Endothelial cell of umbilical vein (primary cell): ENCODE results near the gene NBEAL1. TPM values are rescaled to one million over a fixed set of nuclear protein-coding genes. Genes with fewer than 3 reads are reported as not detected.

Experiments used
- BruUV-seq: library from RNA; stranded (reverse); fragments of 400-500 nt; replicated peaks from 2 replicates; lab custom pipeline; 2021; lab: Mats Ljungman, UMichigan
- CTCF ChIA-PET: fragments of 300-600, 350-600 bp; sonication (Branson Sonifier 250); formaldehyde crosslinking; loops from one replicate; lab custom pipeline; 2021; ENCODE audit warnings: antibody characterized with exemption, inconsistent platforms; lab: Charles Lee
- POLR2A ChIA-PET: fragments of 300-600, 350-600 bp; sonication (Branson Sonifier 250); formaldehyde crosslinking; loops from one replicate; lab custom pipeline; 2021; ENCODE audit warnings: antibody characterized with exemption, inconsistent platforms; lab: Charles Lee
- DNase-seq: peaks from one replicate; pipeline ENCODE4 v3.0.0-alpha.2; 2011; ENCODE audit warnings: low read depth, low spot score
- FAIRE-seq: peaks from 2 replicates; lab custom pipeline; 2011; peaks lifted over from hg19 to GRCh38; lab: Jason Lieb, UNC
- H2AFZ ChIP-seq: 2 replicates; pipeline ENCODE4 v1.6.0; 2012; ENCODE audit warnings: low read depth, low read length, control low read depth, inconsistent platforms
- H3K27ac ChIP-seq: 2 replicates; pipeline ENCODE4 v1.5.1; 2011; ENCODE audit warnings: low read depth, mild to moderate bottlenecking, control low read depth, low read length, moderate library complexity; ENCODE audit not compliant: insufficient read depth
- H3K27me3 ChIP-seq, 2 experiments: 2 replicates each; pipeline versions ENCODE4 v1.6.0 to v1.6.1; 2011; ENCODE audit warnings: low read length in 2 of 2, mixed read lengths in 1 of 2; ENCODE audit not compliant: control insufficient read depth in 2 of 2, insufficient read depth in 2 of 2
- H3K36me3 ChIP-seq, 2 experiments: 2 replicates in 1 of 2; 3 replicates in 1 of 2; pipeline ENCODE4 v1.5.1; 2011; ENCODE audit warnings: low read length in 2 of 2, mild to moderate bottlenecking in 1 of 2, moderate library complexity in 1 of 2; ENCODE audit not compliant: control insufficient read depth in 2 of 2, insufficient read depth in 2 of 2; ENCODE audit errors: extremely low read depth in 1 of 2
- H3K4me1 ChIP-seq: 3 replicates; pipeline ENCODE4 v1.5.1; 2011; ENCODE audit warnings: mild to moderate bottlenecking, low read length; ENCODE audit not compliant: control insufficient read depth, insufficient read depth; ENCODE audit errors: extremely low read depth
- H3K4me2 ChIP-seq: 2 replicates; pipeline ENCODE4 v1.6.1; 2011; ENCODE audit warnings: low read length, control low read depth, mixed read lengths; ENCODE audit not compliant: insufficient read depth
- H3K4me3 ChIP-seq, 3 experiments: fragments of 200-600 bp in 1 of 3; sonication (generic), shearing (Covaris generic) in 1 of 3; replicated peaks in 1 of 3; 2 replicates each; pipeline ENCODE4 v1.5.1; 2011 to 2016; ENCODE audit warnings: control low read depth in 3 of 3, low read length in 3 of 3, mild to moderate bottlenecking in 2 of 3, inconsistent platforms in 1 of 3, low read depth in 1 of 3, moderate library complexity in 1 of 3; ENCODE audit not compliant: insufficient read depth in 1 of 3
- H3K79me2 ChIP-seq: 2 replicates; pipeline ENCODE4 v1.6.0; 2012; ENCODE audit warnings: low read length, inconsistent platforms; ENCODE audit not compliant: control insufficient read depth, insufficient read depth
- H3K9ac ChIP-seq: replicated peaks from 2 replicates; pipeline ENCODE3; 2011; ENCODE audit warnings: low read length, control low read depth; ENCODE audit not compliant: insufficient read depth; ENCODE audit errors: extremely low read depth
- H3K9me1 ChIP-seq: replicated peaks from 3 replicates; pipeline ENCODE4 v1.6.0; 2011; ENCODE audit warnings: mild to moderate bottlenecking, low read length; ENCODE audit not compliant: control insufficient read depth, insufficient read depth; ENCODE audit errors: extremely low read depth
- H3K9me3 ChIP-seq: replicated peaks from 2 replicates; pipeline ENCODE4 v1.5.1; 2012; ENCODE audit warnings: low read length, inconsistent platforms; ENCODE audit not compliant: control insufficient read depth, insufficient read depth
- H4K20me1 ChIP-seq: replicated peaks from 2 replicates; pipeline ENCODE3; 2011; ENCODE audit warnings: mild to moderate bottlenecking, low read length; ENCODE audit not compliant: control insufficient read depth, insufficient read depth; ENCODE audit errors: extremely low read depth
- FOS ChIP-seq: IDR thresholded peaks from 2 replicates; pipeline ENCODE4 v1.6.1; 2011; ENCODE audit warnings: mild to moderate bottlenecking, low read length, moderate library complexity, borderline replicate concordance; ENCODE audit not compliant: insufficient read depth
- GATA2 ChIP-seq: IDR thresholded peaks from 2 replicates; pipeline ENCODE4 v1.7.0; 2011; ENCODE audit warnings: low read depth, mild to moderate bottlenecking, moderate library complexity, mixed read lengths, low read length; ENCODE audit not compliant: insufficient read length, insufficient read depth
- MYC ChIP-seq: IDR thresholded peaks from one replicate; pipeline ENCODE4 v1.6.1; 2011; ENCODE audit warnings: mild to moderate bottlenecking, low read depth, low read length
- POLR2AphosphoS5 ChIP-seq: IDR thresholded peaks from 2 replicates; pipeline ENCODE4 v1.6.1; 2012; ENCODE audit warnings: low read depth, mild to moderate bottlenecking, control low read depth, low read length, moderate library complexity; ENCODE audit not compliant: insufficient read depth
- dilution Hi-C: fragments of 300-500 bp; cut with MboI; formaldehyde crosslinking; loops from one replicate; pipeline ENCODE4 v1.15.0; 2019; ENCODE audit warnings: low sequenced_read_pairs; ENCODE audit not compliant: extremely low pct_ligation_motif_present
- intact Hi-C: fragments of 100-400 bp; cut with micrococcal nuclease; formaldehyde crosslinking; loops from one replicate; pipeline ENCODE4 v1.10.0; 2022
- polyA plus RNA-seq, 4 experiments: library from polyadenylated mRNA; depleted of rRNA in 3 of 4; stranded (reverse) in 3 of 4; unstranded in 1 of 4; fragments of >200 nt; gene quantifications; 2 replicates each; pipeline versions ENCODE4 v1.2.1 to v1.2.3, GENCODE V29; 2011 to 2012; ENCODE audit warnings: missing spikeins in 1 of 4
- total RNA-seq: library from RNA; stranded (reverse); gene quantifications from 2 replicates; pipeline ENCODE4 v1.2.3, GENCODE V29; 2021
- TF ChIP-seq, protein P1 (sequence below), 2 donors: IDR thresholded peaks; 1 replicate in 1 of 2; 2 replicates in 1 of 2; pipeline ENCODE4 v1.5.1; 2011; ENCODE audit warnings: low read length in 2 of 2, mild to moderate bottlenecking in 2 of 2, moderate library complexity in 2 of 2, control low read depth in 1 of 2, inconsistent platforms in 1 of 2, low read depth in 1 of 2; ENCODE audit not compliant: insufficient read depth in 1 of 2; ENCODE audit errors: extremely low read depth in 1 of 2

Gene NBEAL1
- total and polyA plus RNA-seq, 2 donors (not counting 3 experiments of a cell fraction or from before 2014, with no cell fraction given) = 2.1 to 23.3 TPM

DNA sequence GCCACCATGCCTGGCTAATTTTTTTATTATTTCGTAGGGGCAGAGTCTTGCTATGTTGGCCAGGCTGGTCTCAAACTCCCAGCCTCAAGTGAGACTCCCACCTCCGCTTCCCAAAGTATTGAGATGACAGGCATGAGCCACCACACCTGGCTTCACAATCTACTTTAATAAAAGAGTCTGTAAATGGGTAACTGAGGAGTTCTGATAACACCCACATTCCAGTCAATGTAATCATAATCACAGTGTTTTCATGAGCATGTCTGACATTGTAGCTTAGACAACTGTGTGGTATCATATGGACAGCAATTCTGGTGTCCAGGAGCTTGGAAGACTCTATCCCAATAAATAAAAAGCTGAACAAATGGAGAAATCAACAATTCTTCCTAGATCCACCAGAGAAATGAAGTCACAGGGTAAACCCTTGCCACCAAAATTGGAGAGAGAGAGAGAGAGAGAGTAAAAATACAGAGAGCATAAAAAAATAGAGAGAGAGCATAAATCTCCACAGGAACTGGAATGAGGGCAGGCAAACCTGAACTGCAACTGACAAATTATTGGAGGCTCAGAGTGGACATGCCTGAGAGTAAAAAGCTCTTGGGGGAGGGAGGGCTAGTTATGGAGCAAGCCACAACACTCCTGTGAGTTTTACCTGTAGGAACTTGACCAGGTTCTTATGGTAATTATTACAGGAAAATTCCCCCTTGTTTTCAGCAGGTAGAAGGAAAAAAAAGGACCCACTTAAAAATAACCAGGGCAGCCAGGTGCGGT is 12.4 kb upstream of the NBEAL1 start:
- ChIA-PET POLR2A (no interaction called here), CTCF (interaction anchor here (0.9 to 1.9 kb wide), 2 partner anchors 11 to 16 kb away, joined by 3 to 7 read pairs; no protein-coding TSS in a partner anchor)
- Histone ChIP-seq H4K20me1 (no peaks in the 10 kb centered on the region), H3K27me3 (no peaks in the 10 kb centered on the region), H3K4me2 (no peak overlapping the region), H3K79me2 (no peaks in the 10 kb centered on the region), H3K27ac (no peak overlapping the region), H3K9me3 (no peaks in the 10 kb centered on the region), H2AFZ (no peak overlapping the region), H3K36me3 (no peaks in the 10 kb centered on the region), H3K4me3 (no peak overlapping the region), H3K4me1 (no peaks in the 10 kb centered on the region), H3K9ac (no peak overlapping the region), H3K9me1 (no peaks in the 10 kb centered on the region)
- TF ChIP-seq POLR2AphosphoS5 (no peak), MYC (no peak), GATA2 (no peak), FOS (no peak)
- TF ChIP-seq, protein P1, sequence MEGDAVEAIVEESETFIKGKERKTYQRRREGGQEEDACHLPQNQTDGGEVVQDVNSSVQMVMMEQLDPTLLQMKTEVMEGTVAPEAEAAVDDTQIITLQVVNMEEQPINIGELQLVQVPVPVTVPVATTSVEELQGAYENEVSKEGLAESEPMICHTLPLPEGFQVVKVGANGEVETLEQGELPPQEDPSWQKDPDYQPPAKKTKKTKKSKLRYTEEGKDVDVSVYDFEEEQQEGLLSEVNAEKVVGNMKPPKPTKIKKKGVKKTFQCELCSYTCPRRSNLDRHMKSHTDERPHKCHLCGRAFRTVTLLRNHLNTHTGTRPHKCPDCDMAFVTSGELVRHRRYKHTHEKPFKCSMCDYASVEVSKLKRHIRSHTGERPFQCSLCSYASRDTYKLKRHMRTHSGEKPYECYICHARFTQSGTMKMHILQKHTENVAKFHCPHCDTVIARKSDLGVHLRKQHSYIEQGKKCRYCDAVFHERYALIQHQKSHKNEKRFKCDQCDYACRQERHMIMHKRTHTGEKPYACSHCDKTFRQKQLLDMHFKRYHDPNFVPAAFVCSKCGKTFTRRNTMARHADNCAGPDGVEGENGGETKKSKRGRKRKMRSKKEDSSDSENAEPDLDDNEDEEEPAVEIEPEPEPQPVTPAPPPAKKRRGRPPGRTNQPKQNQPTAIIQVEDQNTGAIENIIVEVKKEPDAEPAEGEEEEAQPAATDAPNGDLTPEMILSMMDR (IDR thresholded peaks at IDR 0.05; ENCODE audit: extremely low read depth in 1 of 2, insufficient read depth in 1 of 2, low read depth in 1 of 2, low read length in 2 of 2) = no peak
- BruUV-seq = no TSS peak
- FAIRE-seq = no peak
- no peak for DNase-seq
- intact Hi-C loops (no loop called here), dilution Hi-C loops (no loop called here)
